Fibroblast of skin of back (primary cell): ENCODE data around the gene SLC8A3.

Experiments used
- DNase-seq: peaks from one replicate; pipeline ENCODE4 v3.0.0-alpha.2; 2013

Gene SLC8A3

GRCh38 chr14:70173569-70173968 lies 15.2 kb downstream of the SLC8A3 start:
- no peak for DNase-seq

- no peak for DNase-seq
Measured at GRCh38 chr14:70171726-70172125, 17.0 kb downstream of the SLC8A3 start.

DNA sequence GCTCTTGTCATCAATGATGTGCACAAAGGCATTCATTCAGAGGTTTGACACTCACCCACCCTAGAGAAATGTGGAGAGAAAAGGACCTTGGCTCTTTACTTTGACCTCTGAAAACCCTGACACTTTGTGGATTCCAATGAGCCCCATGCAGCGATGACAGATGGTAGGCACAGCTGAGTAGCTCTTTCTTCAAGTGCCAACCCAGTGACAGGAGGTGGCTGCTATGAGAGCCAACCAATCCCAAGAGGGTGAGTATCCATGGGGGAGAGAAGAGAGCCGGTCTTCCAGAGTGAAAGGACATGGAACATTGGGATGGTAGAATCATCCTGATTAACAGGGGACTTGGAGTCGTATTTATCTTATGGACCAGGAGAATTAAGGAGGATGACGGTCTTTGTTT lies 17.8 kb downstream of the SLC8A3 start:
- DNase-seq = no peak

GRCh38 chr14:70168406-70168805 lies 20.3 kb downstream of the SLC8A3 start:
- no peak for DNase-seq

DNA sequence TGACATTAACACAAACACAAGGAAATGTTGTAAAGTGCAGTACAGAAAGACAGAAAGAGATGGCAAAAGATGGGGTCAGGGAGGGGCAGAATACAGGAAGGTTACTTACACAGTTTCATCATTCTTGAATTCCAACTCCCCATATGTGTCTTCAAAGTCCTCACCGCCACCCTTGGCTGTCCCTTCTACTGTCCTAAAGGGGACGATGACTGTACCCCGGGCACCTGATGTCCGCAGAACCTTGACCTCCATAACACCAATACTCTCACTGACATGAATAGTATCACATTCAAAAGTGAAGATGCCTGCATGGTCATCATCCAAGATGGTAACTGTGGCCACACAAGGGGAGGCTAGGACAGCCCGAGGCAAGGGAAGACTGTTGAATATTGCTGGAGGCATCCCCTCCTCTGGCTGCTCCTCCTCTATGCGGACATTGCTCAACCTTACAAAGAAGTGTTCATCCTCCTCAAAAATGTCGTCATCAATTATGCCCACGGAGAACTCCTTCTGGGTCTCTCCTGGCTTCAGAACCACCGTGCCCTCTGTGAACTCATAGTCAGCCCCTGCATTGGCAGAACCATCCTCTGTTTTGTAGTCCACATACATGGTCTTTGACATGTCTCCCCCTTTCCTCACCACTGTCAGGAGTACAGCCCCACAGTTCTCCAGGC lies 22.1 kb downstream of the SLC8A3 start:
- no peak for DNase-seq

DNA sequence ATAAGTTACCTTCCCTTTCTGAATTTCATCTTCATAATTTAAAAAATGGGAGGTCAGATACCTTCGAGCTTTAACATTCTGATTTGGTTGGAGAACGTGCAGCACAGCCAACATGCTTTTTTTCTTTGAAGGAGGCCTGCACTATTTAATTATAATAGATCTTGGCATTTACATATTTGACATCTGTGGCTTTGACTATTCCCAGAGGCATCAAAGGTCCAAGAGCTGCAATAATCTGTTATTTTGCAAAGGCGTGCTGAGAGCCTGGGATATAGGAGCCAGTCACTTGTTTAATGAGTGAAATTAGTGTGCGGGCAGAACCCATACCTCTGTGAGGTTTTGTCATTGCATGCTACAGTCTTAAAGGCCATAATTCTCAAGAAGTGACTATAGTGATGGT lies 26.4 kb downstream of the SLC8A3 start:
- DNase-seq = no peak

GRCh38 chr14:70156592-70156991 lies 32.2 kb downstream of the SLC8A3 start:
- DNase-seq = no peak

- no peak for DNase-seq
Measured at GRCh38 chr14:70152704-70153103, 36.0 kb downstream of the SLC8A3 start.

DNA sequence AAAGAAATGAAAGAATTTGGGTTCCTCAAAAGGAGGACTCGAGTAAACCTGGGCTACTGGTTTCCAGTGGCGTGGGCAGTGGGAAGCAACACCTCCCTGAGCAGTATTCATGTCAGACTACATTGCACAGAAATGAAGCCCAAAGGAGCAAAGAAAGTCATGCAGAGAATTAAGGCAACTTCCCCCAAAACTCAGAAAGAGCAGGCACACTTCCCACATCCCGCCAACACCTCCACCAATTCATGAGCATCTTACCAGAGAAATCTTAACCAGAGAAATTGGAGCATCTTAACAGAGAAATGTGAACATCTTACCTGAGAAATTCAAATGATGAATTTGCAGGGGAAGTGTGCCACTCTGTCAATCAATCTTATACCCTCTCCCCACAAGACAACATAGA lies 36.7 kb downstream of the SLC8A3 start:
- no peak for DNase-seq

DNA sequence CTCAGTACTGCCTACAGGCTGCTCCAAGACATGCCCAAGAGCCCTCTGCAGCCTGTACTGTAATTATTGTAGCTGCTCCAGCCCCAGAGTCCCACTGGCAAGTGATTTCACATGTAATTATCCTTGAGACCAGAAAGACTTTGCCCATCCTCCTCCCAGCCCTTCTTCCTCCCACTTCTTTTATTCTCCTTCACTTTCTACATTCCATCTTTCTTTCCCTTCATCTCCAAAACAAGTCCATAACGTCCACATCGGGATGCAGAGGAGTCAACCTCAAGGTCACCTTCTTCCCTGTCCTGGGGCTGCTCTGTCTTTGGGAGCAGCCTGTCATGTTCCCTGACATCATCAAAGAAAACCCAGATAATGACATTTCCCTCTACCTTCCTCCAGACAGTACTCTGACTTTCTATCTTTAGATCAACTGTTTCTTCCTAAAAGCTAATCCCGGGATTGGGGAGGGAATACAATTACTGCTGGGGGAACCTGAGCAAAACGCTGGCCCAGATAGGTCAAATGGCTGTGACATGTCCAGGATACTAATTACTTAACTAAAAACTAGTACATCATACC lies 39.1 kb downstream of the SLC8A3 start:
- DNase-seq = no peak

GRCh38 chr14:70148911-70149595 lies 39.7 kb downstream of the SLC8A3 start:
- no peak for DNase-seq

GRCh38 chr14:70148351-70148750 lies 40.4 kb downstream of the SLC8A3 start:
- no peak for DNase-seq

- DNase-seq = no peak
Measured at GRCh38 chr14:70144046-70144445, 44.7 kb downstream of the SLC8A3 start.

- DNase-seq = no peak
Measured at GRCh38 chr14:70143306-70143705, 45.4 kb downstream of the SLC8A3 start.

DNA sequence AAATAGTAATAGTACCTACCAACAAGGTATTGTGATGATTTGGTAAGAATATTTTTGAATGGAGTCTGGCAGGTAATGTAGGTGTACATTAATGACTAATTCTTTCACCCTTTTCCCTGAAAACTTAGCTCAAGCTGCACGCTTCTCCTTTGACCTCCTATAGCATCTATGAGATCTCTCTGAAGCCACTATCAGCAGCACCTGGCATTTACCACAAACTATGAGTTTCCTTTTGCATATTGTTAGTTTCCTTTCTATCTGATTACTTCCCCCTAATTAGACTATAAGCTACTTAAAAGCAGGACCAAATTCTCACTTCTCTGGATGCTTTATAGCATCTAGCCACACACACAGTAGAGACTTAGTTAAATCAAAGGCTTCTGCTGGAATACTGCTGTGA lies 48.1 kb downstream of the SLC8A3 start:
- DNase-seq = no peak

GRCh38 chr14:70139384-70139783 lies 49.4 kb downstream of the SLC8A3 start:
- DNase-seq = no peak

- no peak for DNase-seq
Measured at GRCh38 chr14:70137788-70138187, 51.0 kb downstream of the SLC8A3 start.

GRCh38 chr14:70133461-70133860 lies 55.3 kb downstream of the SLC8A3 start:
- no peak for DNase-seq

DNA sequence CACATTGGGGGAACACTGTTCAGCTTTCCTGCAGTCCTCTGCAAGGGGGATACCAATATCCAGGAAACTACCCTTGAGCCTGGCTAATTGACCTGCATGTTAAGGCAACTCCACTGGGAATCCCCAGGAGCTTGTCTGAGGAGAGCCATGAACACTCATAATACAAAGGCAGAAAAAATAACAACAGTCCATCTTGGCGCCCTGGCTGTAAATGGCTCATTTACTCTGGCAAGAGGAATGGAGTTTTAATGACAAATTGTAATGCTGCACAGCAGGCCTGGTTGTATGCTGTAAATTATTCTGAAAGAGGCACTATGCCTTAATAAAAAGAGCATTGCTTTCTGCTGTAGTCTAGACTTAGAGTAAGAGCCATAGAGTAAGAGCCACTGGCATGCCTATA lies 58.3 kb downstream of the SLC8A3 start:
- DNase-seq = no peak

GRCh38 chr14:70127186-70127585 lies 61.6 kb downstream of the SLC8A3 start:
- DNase-seq = no peak

DNA sequence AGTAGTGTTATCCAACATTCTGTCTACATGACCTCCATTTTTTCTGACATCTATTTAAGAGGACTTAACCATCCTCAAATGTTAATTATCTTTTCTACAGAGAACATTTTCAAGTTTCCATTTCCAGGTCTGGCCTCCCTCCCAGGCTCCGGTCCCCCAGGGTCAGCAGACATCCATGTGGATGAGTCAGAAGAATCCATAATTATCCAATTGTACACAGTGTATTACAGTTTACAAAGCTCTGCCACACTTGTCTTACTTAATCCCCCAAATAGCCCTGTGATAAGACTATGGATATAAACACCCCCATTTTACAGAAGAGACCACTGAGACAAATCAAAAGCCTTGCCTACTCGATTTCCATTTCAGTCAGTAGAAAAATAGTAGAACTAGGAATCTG lies 65.0 kb downstream of the SLC8A3 start:
- no peak for DNase-seq

DNA sequence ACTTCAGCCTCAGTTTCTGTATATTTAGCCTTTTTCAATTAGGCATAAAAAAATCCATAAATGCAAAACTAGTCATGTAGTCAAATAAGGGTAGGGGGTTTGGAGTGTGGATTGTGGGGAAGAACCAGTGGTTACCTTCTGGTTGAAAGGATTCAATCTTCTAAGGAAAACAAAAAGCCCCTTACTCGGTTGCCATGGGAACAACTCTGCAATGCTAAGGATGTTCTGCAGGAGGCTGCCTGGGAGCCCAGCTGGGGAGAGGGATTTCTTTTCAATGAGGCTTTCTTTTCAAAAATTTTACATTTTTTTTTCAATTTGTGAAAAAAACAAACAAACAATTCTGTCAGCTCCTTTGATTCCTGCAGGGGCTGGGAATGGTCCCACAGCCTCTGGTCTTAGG lies 67.2 kb downstream of the SLC8A3 start:
- no peak for DNase-seq

DNA sequence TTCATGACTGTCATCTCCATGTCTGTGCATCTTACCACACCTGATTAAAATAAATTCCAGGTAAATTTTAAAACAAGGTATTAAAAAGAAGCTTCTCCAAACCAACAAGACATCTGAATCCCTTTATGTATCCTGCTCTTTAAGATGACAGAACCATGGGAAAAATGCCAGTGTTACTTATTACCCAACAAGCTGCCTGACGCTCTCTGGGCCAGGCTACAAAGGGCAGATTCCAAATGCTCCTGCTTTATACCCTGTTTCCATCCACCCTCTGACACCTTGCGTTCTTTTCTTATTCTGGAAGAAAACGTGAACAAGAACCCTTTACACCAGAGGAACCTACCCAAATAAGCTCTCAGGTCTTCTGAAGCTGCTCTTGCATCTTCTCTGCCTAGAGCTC lies 70.7 kb downstream of the SLC8A3 start:
- DNase-seq = no peak

DNA sequence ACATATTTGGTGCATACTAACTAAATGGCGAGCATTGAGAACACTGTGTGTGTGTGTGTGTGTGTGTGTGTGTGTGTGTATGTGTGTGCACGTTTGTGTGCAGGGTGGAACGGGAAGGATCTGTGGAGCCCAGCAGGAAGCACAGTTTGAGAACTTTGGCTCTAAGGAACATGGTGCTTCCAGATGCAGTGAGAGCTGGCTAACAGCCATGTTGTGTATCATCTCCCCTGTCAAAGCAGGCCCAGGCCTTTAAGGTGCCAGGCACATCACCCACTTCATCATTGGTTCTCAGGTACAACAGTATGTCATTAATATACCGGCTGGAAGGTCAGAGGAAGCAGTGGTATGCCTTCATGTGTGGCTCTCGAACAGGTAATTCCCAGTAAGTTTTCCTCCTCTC lies 72.5 kb downstream of the SLC8A3 start:
- no peak for DNase-seq
